Inferior parietal cortex (tissue), 1 donor: ENCODE data around the gene CORO2B.

Source experiments
- DNase-seq: peaks from one replicate; pipeline ENCODE4 v3.0.0-alpha.2; 2016; ENCODE audit errors: extremely low spot score

CORO2B gene

DNA sequence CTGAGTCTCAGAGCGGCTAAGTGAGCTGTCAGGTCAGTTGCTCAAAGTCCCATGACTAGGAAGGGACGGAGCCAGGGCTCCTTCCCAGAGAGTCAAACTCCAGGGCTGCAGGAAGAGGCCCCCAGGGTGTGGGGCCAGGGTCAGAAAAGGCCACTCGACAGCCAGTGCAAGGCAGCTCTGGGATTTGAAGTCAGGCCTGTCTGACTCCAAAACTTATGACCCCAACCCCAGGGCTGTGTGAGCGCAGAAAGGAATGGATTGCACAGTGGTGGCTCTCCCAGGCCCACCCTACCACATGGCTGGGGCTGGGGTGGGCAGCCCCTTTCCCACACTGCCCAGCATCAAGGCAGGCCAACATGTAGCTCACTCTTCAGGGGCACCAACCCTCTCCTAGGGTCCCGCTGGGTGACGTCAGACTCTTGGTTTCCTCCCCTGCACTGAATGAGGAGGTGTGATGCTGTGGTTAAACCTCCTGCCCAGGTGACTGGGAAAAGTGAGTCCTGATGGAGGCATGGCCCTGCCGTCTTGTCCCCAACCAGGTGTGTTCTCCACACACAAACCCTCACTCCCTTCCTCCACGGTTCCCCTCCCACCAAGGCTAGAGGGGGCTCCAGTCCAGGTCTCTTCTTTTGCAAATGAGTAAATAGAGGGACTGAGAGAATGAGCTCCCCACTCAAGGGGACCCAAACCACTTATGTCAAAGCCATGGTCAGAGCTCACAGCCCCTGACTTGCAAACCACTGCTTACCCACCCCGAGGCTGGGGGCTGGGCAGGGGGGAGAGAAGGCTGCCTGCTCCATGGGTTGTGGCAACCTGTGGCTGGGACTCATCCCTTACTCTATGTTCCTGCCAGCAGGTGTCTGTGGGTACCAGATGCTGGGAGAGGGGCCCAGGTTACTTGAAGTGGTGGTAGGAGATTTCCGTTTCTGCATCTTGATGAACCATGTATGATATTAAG is 23.8 kb upstream of the CORO2B start:
- no peak for DNase-seq

DNA sequence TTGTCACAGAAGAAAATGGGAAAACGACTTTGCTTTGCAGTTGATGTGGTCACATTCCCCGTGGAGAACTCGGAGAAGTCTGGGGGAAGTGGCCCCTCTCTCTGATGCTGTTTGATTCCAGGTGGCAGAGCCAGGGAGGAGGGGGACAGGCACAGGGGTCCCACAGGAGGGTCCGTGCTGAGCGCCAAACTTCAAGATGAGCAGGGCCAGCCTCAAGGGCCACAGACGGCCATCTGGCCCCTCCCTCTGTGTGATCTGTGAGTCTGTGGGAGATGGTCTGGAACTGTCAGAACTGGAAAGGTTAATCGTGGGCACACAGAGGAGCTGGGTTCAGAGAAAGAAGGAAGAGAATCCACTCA is 23.1 kb upstream of the CORO2B start:
- no peak for DNase-seq

DNA sequence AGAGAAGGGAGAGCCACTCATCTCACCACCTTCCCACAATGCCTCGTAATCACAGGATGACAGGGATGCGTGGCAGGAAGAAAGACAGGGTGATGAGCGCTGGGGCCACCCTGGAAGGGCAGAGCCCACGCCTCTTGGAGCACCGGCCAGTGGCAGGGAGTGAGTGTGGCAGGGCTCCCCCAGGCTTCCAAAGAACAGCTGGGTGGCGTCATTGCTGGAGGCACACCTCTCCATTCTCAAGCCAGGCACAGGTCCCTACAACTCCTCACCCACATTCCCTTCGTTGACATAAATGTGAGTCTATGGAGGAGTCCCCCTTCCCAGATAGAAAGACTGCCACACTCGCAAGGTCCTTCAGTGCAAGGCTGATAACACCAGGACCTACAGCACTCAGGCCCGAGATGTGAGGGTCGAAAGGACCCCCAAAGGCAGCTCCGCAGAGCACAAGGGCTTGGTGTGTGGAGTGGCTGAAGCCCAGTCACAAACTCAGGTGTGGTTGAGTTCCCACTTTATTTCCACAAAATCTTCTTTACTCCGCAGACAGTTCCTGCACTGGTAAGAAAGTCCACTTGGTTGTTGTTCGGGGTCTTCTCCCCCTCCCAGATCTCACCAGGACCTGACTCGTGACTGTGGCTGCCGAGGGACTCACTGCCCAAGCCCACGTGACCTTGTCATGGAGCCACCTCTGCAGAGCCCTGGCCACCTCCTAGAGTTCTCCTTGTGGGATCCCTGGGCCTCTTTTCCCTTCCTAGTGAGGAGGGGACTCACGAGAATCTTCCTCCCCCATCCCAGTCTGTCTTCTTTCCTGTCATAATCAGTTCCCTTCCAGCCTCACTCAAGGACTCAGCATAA is 22.4 kb upstream of the CORO2B start:
- no peak for DNase-seq

DNA sequence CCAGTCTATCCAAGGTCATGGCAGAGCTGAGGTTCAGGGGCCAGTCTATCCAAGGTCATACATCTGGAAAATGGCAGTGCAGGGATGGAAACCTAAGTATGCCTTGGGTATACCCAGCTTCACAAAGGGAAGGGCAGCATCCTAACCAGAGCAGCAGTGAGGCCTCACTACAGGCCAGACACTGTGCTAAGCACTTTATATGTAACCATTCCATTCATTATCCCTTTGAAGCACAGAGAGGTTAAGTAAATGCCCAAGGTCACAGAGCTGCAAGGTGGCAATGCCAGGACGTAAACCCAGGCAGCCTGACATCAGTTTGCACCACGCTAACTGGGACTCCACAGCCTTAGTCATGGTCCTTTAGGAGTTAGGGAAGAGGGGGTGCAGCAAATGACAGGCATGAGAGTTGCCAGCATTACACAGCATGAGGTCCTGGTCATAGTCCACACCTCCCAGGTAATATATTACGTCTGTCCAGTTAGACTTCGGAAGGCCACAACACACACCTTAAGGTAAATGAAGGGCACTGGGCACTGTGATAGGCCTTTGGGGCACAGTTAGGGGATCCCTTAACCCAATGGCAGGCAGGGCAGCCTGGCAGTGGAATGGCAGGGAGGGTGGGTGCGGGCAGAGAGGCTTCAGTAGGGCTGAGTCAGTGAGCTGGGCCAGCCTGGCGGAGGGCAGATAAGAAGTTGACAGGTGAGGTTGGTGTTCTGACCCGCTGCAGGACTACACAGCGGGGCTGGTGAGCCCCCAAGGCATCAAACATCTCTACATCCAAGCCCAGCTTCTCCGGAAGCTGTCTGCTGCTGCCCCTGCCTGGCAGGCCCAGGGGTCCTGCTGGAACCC is 21.1 kb upstream of the CORO2B start:
- DNase-seq: no peak

DNA sequence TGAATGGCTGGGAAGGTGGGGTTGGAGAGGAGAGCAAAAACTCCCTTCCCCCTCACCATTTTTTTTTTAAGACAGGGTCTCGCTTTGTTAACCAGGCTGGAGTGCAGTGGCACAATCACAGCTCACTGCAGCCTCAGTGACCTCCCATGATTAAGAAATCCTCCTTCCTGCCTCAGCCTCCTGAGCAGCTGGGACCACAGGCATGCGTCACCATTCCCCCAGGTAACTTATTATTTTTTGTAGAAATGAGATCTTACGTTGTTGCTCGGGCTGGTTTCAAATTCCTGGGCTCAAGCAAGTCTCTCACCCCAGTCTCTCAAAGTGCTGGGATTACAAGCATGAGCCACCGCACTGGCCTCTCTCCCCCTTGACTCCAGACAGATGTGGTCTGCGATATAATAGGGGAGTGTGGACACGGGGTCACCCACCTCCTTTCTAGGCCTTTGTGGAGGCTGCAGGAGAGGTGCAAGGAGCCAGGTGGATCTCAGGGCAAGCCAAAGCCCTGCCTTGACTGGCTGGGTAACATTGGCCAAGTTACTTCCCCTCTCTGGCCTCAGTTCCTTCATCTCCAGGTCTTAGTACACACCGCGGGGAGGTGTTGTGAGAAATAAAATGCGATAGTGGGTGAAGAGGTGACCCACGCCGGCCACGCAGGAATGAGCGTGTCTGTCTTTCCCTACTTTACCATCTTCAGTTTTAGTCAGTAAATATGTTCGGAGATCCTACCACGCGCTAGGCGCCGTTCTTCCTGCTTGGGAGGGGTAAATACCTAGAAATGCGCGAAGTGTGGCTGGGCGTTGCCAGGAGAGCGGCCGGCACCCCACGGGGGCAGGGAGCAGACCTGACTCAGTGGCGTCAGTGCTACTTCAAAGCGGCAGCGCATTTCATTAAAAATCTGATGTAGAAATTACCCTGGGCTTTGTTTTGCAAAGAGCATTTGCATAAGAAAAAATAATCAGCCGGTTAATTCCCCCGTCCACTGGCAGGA is 20.2 kb upstream of the CORO2B start:
- DNase-seq: no peak

DNA sequence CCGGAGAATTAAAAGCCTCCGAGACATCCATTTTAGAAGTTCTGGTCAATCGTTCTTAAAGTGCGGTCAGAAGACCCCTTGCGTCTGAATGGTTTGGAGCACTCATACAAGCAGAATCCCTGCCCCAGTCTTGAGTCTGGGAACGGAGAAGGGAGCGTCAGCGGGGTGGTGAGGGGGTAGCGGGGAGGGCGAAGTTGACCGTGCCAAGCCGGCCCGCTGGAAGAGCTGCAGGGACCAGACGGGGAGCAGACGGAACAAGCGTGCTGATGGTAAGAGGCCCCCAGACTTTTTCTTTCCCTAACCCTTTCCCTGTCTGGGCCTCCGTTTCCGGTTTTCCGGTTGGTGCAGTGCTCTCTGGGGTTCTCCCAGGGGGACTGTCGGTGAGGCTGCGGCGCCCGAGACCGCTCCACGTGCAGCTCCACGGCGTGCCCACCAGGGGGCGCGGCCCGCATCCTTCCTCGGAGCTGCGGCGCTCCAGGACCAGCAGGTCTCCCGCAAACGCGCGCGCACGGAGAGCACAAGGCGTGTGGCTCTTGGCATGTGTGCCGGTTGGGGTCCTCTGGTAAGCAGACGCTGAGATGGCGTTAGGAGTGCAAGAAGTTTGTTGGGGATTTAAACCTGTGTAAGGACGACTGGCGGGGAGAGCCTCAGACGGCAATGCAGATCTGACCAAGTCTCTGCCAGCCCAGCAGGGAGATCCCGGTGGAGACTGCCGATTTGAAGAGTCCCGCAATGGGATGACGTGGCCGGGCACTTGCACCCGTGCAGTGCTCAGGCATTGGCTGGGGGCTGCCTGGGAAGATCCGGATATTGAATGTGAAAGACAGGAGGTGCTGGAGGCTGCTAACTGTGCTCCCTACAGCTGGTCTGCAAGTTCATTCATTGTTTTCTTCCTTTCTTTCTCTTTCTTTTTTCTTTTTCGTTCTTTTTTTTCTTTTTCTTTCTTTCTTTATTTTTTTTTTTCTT is 19.2 kb upstream of the CORO2B start:
- peak; percentile 84 for DNase-seq

DNA sequence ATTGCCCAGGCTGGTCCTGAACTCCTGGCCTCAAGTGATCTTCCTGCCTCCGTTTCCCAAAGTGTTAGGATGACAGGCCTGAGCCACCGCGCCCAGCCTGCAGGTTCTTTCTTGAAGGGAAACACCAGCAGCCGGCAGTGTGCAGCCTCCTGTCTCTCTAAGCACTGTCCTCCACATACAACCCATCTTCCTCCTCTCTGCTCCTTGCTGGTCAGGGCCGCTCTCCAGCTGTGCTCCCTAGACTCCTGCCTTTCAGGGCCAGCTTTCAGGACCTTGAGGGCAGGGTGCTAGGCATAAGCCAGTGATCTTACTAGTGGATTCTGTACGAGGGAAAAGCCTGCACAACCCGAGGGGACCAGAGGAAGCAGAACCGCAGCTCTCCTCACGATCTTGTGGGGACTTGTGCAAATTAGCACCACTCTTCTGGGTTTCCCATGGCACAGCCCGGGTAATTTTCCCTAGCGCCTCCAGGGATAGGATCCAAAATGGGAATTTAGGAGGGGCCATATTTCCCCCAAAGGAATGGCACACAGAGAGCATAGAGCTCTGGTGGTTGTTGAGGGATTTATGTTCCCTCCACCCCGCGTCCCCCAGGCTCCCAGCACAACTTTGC is 18.2 kb upstream of the CORO2B start:
- DNase-seq: no peak

DNA sequence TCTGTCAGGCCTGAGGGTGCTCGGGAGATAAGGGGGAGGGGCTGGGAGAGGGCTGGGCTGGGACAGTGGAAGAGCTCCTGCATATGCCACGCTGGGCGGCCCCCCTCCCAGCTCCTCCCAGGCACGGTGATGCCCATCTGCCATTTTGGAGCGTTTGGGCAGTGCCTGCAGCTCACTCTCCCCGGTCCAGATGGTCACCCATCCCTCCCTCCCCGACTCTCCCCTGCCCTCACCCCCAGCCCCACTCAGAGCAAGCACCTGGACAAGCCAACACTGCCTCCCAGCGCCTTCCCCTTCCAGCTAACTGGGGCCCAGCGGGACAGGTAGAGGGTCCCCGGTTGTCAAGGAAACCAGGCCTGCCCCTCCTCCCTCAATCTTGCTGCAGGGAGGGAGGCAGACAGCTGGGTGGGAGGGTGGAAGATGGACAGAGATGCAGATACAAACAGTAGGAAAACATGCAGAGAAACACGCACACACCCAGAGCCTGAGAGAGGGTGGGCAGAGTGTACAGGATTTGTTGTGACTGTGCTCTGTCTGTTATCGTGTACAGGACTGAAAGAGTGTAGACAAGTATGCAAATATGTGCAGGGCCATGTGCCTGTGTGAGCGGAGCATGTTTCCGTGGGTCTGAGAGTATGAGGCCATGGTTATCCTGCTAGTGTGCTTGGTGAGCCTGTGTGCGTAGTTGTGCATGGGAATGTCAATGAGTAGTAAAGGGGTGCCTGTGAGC is 17.5 kb upstream of the CORO2B start:
- DNase-seq: no peak

DNA sequence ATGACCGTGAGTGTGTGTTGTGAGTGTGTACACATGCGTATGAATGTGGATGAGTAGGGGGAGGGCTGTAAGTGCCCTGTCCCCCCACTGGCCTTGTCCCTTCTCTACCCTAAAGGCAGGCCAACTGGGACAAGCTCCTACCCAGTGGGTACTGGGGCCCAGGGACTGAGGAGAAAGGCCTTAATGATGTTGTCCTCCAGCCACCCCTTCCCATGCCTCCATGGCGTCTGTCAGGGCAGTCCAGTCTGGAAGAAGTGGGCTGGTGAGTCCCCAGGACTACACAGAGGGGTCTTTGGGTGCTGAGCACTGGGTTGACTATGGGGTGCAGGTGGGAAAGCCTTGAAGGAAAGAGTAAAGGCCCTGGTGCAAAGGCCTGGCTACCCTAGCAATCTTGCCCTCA is 16.9 kb upstream of the CORO2B start:
- no peak for DNase-seq

DNA sequence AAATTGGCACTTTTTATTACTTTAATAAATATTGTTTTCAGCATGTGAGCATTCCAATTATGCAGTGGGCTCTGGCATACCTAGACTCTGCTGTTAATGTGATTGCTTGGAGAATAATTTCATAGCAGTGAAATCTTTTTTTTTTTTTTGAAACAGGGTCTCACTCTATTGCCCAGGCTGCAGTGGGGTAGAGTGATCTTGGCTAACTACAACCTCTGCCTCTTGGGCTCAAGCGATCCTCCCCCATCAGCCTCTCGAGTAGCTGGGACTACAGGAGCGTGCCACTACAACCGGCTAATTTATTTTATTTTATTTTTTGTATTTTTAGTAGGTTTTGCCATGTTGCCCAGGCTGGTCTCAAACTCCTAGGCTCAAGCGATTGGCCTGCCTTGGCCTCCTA is 14.6 kb upstream of the CORO2B start:
- no peak for DNase-seq

DNA sequence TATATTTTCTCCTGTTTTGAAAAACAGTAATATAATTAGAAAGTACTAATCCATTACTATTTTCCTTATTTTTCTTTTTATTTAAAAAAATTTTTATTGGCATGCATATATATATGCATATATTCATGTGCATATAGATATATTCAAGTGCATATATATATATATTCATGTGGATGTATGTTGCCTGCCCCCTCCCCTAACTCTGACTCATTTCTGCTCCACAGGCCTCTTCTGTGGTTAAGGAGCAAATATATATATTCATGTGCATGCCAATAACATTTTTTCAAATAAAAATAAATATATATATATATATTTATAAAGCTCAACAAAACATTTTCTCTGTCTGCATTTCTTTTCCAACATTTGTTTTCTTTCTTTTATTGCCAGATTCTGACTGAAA is 13.6 kb upstream of the CORO2B start:
- DNase-seq: no peak

DNA sequence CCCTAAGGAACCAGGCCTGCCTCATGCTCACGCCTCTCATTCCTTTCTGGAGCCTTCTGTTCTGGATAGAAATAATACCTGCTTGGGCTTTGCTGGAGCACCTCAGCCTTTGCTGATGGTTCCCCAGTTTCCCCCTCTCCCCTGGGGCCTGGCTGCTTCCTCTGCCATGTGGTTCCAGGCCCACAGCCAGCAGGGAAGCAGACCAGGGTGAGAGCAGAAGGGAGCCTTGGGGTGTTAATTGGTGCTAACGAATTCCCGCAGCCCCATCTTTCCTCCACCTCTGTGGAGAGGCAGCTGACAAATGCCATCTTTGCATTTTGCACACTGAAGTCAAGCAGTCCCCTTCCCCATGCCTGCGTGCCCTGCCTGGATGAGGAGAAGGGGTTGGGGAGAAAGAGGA is 13.1 kb upstream of the CORO2B start:
- DNase-seq: no peak

DNA sequence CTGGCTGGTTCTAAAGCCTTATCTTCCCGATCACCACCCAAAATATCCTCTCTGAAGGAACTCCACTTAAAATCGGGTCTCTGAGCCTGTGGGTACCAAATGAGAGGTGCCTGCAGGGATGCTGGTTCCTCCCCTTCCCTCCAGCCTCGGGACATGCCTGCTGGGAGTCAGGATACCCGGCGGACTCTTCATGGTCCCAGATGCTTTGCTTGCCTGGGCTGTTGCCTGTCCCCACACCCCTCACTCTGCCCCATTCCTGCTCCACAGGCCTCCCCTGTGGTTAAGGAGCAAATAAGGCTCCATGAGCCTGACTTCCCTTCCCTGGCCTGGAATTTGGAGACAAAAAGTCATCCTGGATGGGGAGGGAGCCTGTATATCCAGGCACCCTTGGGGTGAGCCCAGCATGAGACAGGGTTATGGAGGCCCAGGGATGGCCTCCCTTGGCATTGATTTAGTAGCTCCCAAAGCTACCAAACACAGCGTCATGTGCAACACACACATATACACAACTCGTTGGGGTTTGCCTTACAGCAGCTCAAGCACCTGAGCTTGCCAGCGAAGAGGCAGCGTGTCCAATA is 12.3 kb upstream of the CORO2B start:
- no peak for DNase-seq

DNA sequence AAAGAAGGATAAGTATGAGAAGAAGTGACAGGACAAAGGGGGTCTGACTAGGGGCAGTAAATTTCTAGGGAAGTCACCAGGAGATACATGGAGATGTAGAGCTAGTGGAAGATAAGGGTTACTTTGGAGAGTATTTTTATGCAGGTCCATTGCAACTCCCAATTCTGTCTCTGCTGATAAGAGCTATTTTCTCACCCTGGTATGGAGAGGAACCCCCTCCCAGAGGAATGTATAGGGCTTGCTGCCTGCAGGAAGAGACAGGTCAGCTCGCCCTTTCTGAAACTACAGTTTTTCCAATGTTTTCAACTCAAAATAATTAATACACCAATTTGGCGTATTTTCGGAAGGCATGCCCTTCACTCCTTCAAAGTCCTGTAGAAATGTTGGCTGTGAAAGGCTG is 11.4 kb upstream of the CORO2B start:
- no peak for DNase-seq

DNA sequence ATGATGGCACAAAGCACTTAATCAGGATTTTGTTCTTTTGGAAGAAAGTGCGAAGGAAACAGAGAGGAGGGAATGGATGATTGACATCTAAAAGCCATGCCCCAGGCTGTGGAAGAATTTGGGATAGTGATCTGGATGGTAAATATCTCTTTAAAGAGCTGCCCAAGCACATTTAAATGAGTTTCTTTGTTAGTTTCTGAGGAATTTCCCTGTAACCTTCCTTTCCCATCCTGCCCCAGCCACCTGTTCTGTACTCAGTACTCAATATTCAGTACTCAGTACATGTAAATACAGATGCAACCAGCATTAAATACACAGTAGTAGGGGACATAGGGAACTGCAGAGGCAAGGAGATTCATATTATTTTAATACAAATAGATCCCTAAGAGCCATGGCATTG is 7.8 kb upstream of the CORO2B start:
- DNase-seq: no peak

DNA sequence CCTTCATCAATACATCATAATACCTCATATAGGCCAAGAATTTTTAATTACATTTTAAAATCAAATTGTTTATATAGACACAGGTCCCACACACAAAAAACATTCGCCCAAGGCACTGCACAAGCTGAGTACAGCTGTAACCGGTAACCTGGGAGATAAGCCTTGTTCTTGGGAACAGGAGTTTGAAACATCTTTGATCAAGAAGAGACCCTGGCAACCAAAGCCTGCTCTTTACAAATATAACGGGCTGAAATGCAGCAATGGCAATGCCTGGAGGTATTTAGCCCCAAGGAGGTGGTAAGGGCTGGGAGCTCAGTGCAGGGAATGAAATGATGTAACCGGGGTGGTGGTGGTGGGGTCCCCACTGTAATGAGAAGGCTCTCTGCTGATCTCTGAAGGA is 7.2 kb upstream of the CORO2B start:
- DNase-seq: no peak

DNA sequence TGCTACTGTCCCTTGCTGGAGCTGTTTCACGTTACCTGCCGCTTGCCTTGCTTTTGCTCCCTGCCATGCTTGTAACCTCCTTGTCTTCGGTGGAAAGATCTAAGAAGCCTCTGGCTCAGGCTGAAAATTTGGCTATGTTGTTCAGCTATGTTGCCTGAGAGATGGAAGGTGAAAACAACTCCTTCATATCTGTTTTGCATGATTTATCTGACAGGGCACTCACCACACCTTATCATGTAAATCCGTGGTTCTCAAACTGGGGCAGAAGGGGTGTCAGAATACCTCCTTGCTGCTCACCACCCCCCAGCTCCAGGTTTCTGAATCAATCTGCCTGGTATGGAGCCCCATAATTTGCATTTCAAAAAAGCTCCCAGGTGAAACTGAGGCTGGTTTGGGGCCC is 6.5 kb upstream of the CORO2B start:
- no peak for DNase-seq

DNA sequence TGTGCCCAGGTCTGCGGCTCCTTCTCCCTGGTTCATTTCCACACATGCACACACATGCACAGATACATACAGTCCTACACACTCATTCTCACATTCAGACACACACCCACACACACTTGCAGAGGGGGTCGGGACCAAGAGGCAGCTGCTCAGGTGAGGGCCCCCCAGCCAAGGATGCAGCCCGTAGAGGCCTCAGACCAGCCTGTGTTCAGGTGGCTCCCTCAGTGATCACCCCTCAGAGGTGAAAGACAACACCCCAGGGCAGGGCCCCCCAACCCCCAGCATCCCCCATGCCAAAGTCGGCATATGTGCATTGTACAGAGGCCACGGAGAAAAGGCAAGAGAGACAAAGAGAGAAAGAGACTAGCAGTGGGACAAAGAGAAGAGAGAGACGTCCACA is 5.9 kb upstream of the CORO2B start:
- DNase-seq: no peak
